Measurements from ENCODE around the gene COA8.

Gene COA8

DNA sequence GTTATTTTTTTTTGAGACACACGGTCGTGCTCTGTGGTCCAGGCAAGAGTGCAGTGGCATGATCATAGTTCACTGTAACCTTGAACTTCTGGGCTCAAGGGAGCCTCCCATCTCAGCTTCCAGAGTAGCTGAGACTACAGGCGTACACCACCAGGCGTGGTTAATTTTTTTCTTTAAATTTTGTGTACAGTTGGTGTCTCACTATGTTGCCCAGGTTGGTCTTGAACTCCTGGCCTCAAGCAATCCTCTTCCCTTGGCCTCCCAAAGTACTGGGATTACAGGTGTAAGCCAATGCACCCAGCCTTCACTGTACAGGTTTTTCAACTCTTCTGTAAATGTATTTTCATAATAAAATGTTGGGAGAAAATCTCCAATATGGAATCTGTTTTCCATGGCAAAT, 60.5 kb downstream of the COA8 start:
- Histone ChIP-seq H3K27ac (ENCODE audit: low read depth, low read length) (no peak overlapping the region), H3K9me3 (ENCODE audit: control insufficient read depth, insufficient read depth, low read length) (no peaks in the 10 kb centered on the region), H3K27me3 (ENCODE audit: control insufficient read depth, insufficient read depth, low read length) (no peaks in the 10 kb centered on the region), H3K9ac (ENCODE audit: low read depth, low read length) (no peak overlapping the region), H3K4me3 (ENCODE audit: low read depth, low read length) (no peak overlapping the region), H3K4me1 (ENCODE audit: control insufficient read depth, insufficient read depth, low read length) (peaks cover 8% of the 10 kb centered on the region; the same call in 1 of the 2 replicates), H3K36me3 (ENCODE audit: control insufficient read depth, insufficient read depth, low read length) (no peaks in the 10 kb centered on the region)

DNA sequence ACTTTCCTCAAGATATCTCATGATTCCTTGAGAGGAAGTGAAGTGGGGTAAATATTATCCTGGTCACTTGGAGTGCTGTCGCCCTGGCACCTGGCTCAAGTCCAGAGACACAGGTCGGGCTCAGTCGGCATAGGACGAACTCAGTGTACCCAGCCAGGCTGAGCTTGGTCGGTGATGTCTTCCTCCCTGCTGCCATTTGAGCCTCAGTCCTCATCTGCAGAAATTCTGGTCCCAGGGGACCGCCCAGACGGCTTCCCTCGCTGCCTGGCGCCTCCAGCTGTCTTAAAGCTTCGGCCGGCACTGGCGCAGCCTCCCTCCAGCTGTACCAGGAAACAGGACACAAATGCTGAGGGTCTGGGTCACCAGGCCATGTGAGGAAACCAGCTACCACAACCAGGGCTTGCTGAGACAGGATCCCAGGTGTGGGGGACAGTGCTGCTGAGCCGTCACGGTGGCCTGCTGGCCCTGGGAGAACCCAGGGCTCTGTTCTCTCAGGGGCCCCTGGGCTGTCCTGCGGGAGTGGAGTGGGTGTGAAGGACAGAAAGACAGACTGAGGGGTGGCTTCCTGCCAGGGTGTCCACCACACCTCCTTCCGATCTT, 61.2 kb downstream of the COA8 start:
- H3K9me3 ChIP-seq (ENCODE audit: control insufficient read depth, insufficient read depth, low read length), result no peaks in the 10 kb centered on the region
- no peak overlapping the region for H3K27ac ChIP-seq (ENCODE audit: low read depth, low read length)
- H3K36me3 ChIP-seq (ENCODE audit: control insufficient read depth, insufficient read depth, low read length), result no peaks in the 10 kb centered on the region
- no peak overlapping the region for H3K9ac ChIP-seq (ENCODE audit: low read depth, low read length)
- no peaks in the 10 kb centered on the region for H3K27me3 ChIP-seq (ENCODE audit: control insufficient read depth, insufficient read depth, low read length)
- H3K4me3 ChIP-seq (ENCODE audit: low read depth, low read length), result no peak overlapping the region
- peaks cover 9% of the 10 kb centered on the region; the same call in 1 of the 2 replicates for H3K4me1 ChIP-seq (ENCODE audit: control insufficient read depth, insufficient read depth, low read length)

DNA sequence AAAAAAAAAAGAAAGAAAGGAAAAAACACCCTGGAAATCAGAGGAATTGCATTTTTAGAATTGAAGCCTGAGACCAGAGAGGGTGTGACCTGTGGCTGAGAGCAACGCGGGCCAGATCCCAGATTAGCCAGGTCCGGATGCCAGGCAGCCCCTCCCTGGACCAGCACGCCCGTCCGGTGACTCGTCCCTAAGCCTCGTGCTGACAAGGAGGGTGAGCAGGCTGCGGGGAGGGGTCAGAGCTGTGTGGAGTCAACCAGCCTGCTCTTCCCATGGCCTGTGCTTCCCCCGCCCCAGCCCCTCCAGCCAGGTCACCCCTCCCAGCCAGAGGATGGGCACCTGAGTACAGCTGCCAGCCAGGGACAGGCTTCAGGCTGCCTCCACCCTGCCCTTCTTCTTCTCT, 62.1 kb downstream of the COA8 start:
- Histone ChIP-seq H3K9ac (ENCODE audit: low read depth, low read length) (no peak overlapping the region), H3K9me3 (ENCODE audit: control insufficient read depth, insufficient read depth, low read length) (no peaks in the 10 kb centered on the region), H3K36me3 (ENCODE audit: control insufficient read depth, insufficient read depth, low read length) (no peaks in the 10 kb centered on the region), H3K4me3 (ENCODE audit: low read depth, low read length) (no peak overlapping the region), H3K27ac (ENCODE audit: low read depth, low read length) (no peak overlapping the region), H3K27me3 (ENCODE audit: control insufficient read depth, insufficient read depth, low read length) (no peaks in the 10 kb centered on the region), H3K4me1 (ENCODE audit: control insufficient read depth, insufficient read depth, low read length) (peaks cover 9% of the 10 kb centered on the region; the same call in 1 of the 2 replicates)

DNA sequence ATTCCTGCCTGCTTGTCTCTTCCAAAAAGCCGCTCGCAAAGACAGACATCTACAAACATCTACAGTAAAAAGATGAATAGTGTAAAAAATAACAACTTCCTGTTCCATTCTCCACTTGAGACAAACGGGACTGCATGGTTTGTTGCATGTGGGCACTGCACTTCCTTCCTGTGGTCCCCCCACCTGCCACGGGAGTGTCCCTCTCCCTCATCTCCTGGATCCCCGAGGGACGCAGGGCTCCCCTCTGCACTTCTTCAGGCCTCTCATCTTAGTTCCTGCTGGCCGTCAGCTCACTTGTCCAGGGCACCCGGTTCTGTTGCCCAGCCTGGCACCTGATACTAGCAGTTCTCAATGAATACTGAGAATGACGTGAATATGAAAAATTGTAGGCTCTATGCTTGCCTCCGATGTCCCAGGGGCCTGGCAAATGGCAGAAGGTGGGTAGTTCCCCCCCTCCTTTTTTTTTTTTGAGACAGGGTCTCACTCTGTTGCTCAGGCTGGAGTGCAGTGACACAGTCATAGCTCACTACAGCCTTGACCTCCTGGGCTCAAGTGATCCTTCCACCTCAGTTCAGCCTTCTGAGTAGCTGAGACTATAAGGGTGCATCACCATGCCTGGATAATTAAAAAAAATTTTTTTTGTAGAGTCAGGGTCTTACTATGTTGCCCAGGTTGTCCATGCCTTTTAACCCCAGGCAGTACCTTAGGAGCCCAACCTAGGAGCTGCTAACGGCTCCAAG, 62.8 kb downstream of the COA8 start:
- peaks cover 11% of the 10 kb centered on the region; the same call in 1 of the 2 replicates for H3K4me1 ChIP-seq (ENCODE audit: control insufficient read depth, insufficient read depth, low read length)
- H3K9ac ChIP-seq (ENCODE audit: low read depth, low read length), result no peak overlapping the region
- H3K36me3 ChIP-seq (ENCODE audit: control insufficient read depth, insufficient read depth, low read length), result 0 out of 2 replicates have a peak, but pooled peaks cover under 1% of the 10 kb centered on the region
- no peak overlapping the region for H3K27ac ChIP-seq (ENCODE audit: low read depth, low read length)
- H3K27me3 ChIP-seq (ENCODE audit: control insufficient read depth, insufficient read depth, low read length), result no peaks in the 10 kb centered on the region
- H3K9me3 ChIP-seq (ENCODE audit: control insufficient read depth, insufficient read depth, low read length), result no peaks in the 10 kb centered on the region
- no peak overlapping the region for H3K4me3 ChIP-seq (ENCODE audit: low read depth, low read length)

DNA sequence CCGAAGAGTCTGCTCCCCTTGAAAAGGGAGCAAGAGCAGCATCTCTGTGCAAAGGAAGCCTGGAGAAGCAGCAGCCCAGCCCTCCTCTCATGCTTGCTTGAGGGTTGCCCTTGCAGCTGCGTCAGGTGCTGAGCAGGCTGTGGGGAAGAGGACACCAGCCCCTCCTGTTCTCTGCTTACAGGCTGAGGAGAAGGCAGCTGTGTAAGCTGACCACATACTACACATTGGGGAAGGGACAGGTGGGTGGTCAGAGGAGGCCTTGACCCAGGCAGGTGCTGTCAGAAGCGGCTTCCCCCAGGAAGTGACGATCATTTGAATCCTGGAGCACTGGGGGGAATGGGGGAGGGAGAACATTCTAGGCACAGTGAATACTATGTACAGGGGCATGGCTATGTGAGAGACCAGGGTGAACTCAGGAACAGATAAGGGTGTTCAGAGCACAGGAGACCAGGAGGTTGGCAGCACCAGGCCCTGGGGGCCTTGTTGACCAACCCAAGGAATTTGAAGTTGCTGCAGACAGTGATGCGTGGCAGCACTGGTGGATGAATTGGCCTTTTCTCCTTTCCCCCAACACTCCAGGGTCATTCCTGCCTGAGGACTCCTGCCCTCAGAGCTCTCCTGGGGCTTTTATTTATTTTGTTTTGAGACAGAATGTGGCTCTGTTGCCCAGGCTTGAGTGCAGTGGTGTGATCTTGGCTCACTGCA, 63.5 kb downstream of the COA8 start:
- no peaks in the 10 kb centered on the region for H3K9me3 ChIP-seq (ENCODE audit: control insufficient read depth, insufficient read depth, low read length)
- 0 out of 2 replicates have a peak, but pooled peaks cover 4% of the 10 kb centered on the region for H3K36me3 ChIP-seq (ENCODE audit: control insufficient read depth, insufficient read depth, low read length)
- H3K27me3 ChIP-seq (ENCODE audit: control insufficient read depth, insufficient read depth, low read length), result no peaks in the 10 kb centered on the region
- no peak overlapping the region for H3K4me3 ChIP-seq (ENCODE audit: low read depth, low read length)
- H3K4me1 ChIP-seq (ENCODE audit: control insufficient read depth, insufficient read depth, low read length), result peaks cover 14% of the 10 kb centered on the region; the same call in 1 of the 2 replicates
- no peak overlapping the region for H3K27ac ChIP-seq (ENCODE audit: low read depth, low read length)
- H3K9ac ChIP-seq (ENCODE audit: low read depth, low read length), result no peak overlapping the region

DNA sequence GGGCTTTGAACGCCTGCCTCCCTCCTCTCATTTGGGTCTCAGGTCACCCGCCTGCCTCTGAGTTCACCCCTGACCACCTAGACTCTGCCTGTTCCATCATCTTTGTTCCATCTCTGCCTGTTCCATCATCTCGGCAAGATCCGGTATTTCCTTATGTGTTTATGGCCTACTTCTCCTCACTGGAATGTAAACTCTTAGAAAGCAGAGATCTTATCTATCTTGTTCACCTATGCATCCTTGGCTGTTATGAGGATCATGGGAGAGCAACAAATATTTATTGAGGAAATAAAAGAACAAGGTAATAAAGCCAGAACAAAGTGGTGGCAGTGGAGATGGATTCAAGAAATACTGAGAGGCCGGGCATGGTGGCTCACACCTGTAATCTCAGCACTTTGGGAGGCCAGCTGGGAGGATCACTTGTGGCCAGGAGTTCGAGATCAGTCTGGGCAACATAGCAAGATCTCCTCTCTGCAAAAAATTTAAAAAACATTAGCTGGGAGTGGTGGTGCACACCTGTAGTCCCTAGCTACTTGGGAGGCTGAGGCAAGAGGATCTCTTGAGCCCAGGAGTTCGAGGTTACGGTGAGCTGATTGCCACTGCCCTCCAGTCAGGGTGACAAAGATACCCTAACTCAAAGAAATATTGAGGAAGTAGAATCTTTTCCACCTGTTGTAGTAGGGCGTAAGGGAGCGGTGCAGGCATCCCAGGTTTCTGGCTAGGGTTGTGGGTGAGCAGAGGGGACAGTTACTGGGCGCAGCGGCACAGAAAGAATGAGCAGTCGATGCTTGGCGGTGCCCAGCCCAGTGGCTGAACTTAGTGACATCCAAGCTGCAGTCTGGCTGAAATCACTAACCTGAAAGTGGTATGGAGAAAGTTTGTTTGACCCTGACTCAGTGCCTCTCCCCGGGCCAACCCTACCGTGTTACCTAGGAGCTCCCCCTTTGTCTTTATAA, 64.6 kb downstream of the COA8 start:
- peaks cover 4% of the 10 kb centered on the region; the same call in 1 of the 2 replicates for H3K36me3 ChIP-seq (ENCODE audit: control insufficient read depth, insufficient read depth, low read length)
- H3K9me3 ChIP-seq (ENCODE audit: control insufficient read depth, insufficient read depth, low read length), result no peaks in the 10 kb centered on the region
- H3K27ac ChIP-seq (ENCODE audit: low read depth, low read length), result peak overlapping the region; percentile 87
- no peaks in the 10 kb centered on the region for H3K27me3 ChIP-seq (ENCODE audit: control insufficient read depth, insufficient read depth, low read length)
- no peak overlapping the region for H3K4me3 ChIP-seq (ENCODE audit: low read depth, low read length)
- peak overlapping the region; percentile 69; the same call in 1 of the 2 replicates for H3K9ac ChIP-seq (ENCODE audit: low read depth, low read length)
- H3K4me1 ChIP-seq (ENCODE audit: control insufficient read depth, insufficient read depth, low read length), result peaks cover 14% of the 10 kb centered on the region; the same call in 1 of the 2 replicates

DNA sequence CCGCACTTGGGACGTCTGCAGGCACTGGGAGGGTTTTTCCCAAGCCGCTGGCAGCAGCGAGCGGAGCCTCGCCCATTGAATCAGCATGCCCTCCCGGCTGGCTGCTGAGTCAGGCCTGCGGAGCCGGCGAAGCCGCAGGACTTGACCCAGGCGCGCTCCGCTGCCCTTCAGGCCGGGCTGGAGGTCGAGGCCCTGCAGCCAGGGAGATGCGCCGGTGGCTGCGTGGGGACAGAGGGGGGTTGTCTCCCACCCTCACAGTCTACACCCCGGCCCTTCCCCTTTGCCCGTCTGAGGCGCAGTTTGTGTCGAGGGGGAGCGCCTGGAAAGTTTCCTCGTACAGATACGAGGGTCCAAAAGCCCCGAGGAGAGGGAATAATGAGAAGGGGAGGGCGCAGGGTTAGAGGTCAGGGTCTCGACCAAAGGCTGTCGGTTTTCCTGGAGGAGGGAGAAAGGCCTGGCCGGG, 65.5 kb downstream of the COA8 start:
- peak overlapping the region; percentile 73 for H3K4me3 ChIP-seq (ENCODE audit: low read depth, low read length)
- H3K36me3 ChIP-seq (ENCODE audit: control insufficient read depth, insufficient read depth, low read length), result peaks cover 8% of the 10 kb centered on the region; the same call in 1 of the 2 replicates
- peaks cover 14% of the 10 kb centered on the region; the same call in 1 of the 2 replicates for H3K4me1 ChIP-seq (ENCODE audit: control insufficient read depth, insufficient read depth, low read length)
- no peaks in the 10 kb centered on the region for H3K9me3 ChIP-seq (ENCODE audit: control insufficient read depth, insufficient read depth, low read length)
- H3K27me3 ChIP-seq (ENCODE audit: control insufficient read depth, insufficient read depth, low read length), result no peaks in the 10 kb centered on the region
- H3K9ac ChIP-seq (ENCODE audit: low read depth, low read length), result peak overlapping the region; percentile 69
- peak overlapping the region; percentile 87 for H3K27ac ChIP-seq (ENCODE audit: low read depth, low read length)

DNA sequence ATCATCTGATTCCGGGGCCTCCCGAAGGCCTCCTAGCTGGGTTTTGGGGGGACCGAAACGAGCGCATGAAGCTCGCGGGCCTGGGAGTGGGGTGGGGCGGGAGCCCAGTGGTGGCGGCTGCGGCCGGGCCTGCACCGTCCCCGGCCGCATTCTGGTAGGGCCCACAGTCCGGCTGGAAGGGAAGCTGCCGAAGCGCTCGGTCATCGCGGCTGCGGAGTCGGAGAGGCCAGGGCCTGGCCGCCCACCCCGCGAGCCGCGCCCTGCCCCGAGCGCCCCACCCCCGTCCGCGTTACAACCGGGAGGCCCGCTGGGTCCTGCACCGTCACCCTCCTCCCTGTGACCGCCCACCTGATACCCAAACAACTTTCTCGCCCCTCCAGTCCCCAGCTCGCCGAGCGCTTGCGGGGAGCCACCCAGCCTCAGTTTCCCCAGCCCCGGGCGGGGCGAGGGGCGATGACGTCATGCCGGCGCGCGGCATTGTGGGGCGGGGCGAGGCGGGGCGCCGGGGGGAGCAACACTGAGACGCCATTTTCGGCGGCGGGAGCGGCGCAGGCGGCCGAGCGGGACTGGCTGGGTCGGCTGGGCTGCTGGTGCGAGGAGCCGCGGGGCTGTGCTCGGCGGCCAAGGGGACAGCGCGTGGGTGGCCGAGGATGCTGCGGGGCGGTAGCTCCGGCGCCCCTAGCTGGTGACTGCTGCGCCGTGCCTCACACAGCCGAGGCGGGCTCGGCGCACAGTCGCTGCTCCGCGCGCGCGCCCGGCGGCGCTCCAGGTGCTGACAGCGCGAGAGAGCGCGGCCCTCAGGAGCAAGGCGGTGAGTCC, 66.1 kb downstream of the COA8 start, which contains the start of gene KLC1:
TSS of gene KLC1 (plus strand) at position 528 of the 819 bp plus-strand sequence. CDS start 25,354 bp downstream, outside the sequence.
- H3K9me3 ChIP-seq (ENCODE audit: control insufficient read depth, insufficient read depth, low read length), result no peaks in the 10 kb centered on the region
- H3K4me1 ChIP-seq (ENCODE audit: control insufficient read depth, insufficient read depth, low read length), result peaks cover 14% of the 10 kb centered on the region; the same call in 1 of the 2 replicates
- H3K27ac ChIP-seq (ENCODE audit: low read depth, low read length), result peak within 1 kb of the TSS; percentile 87
- H3K4me3 ChIP-seq (ENCODE audit: low read depth, low read length), result peak within 1 kb of the TSS; percentile 73
- no peaks in the 10 kb centered on the region for H3K27me3 ChIP-seq (ENCODE audit: control insufficient read depth, insufficient read depth, low read length)
- peaks cover 8% of the 10 kb centered on the region; the same call in 1 of the 2 replicates for H3K36me3 ChIP-seq (ENCODE audit: control insufficient read depth, insufficient read depth, low read length)
- H3K9ac ChIP-seq (ENCODE audit: low read depth, low read length), result peak within 1 kb of the TSS; percentile 92

DNA sequence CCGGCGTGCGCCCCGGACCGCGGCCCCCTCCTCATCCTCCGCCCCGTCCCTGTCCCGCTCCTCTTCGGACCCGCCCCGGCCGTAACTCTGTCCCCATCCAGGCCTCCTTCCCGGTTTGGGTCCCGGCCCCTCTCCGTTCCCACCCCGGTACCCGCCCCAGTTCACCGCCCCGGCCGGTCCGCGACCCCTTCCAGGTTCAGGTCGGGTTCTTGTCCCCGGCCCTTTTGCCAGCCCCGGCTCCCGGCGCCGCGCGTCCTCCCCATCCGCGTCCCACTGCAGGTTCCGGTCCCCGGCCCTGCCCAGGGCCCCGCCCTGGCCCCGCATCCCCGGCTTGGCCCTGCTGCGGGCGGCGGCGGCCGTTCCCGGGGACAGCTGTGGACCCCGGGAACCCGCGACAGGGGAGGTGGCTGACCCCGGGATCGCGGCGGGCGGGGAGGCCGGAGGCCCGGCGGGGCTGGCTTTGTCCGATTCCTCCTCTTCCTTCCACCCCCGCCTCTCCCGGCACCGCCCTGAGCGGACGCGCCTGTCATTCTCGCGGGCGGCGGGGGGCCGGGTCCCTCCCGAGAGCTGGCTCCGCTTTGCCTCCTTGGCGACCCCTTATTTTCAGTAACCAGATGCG, 66.9 kb downstream of the COA8 start:
- peaks cover 8% of the 10 kb centered on the region; the same call in 1 of the 2 replicates for H3K36me3 ChIP-seq (ENCODE audit: control insufficient read depth, insufficient read depth, low read length)
- H3K27me3 ChIP-seq (ENCODE audit: control insufficient read depth, insufficient read depth, low read length), result no peaks in the 10 kb centered on the region
- peaks cover 14% of the 10 kb centered on the region; the same call in 1 of the 2 replicates for H3K4me1 ChIP-seq (ENCODE audit: control insufficient read depth, insufficient read depth, low read length)

More for the DNA sequence above, 66.9 kb downstream of the COA8 start:
- Histone ChIP-seq H3K27ac (ENCODE audit: low read depth, low read length) (peak overlapping the region; percentile 87), H3K9me3 (ENCODE audit: control insufficient read depth, insufficient read depth, low read length) (no peaks in the 10 kb centered on the region), H3K4me3 (ENCODE audit: low read depth, low read length) (peak overlapping the region; percentile 73), H3K9ac (ENCODE audit: low read depth, low read length) (peak overlapping the region; percentile 92)
